Measurements from ENCODE around the gene PAGE2.
A peak's percentile ranks its signal among the peaks of the same experiment; 100 is the strongest.
"Not testable (repeated sequence)": the region's sequence is repeated elsewhere in the genome, so short reads cannot be mapped to it uniquely, and the experiment has no call there.

Gene PAGE2

GRCh38 chrX:55056820-55057674, 31.8 kb upstream of the PAGE2 start:
- TF ChIP-seq EZH2 (optimal IDR thresholded peaks at IDR 0.05; ENCODE audit: low read depth, low read length) (no peak), CTCF (IDR thresholded peaks at IDR 0.05; ENCODE audit: low read length) (no peak), EZH2phosphoT487 (IDR thresholded peaks at IDR 0.05; ENCODE audit: low read length) (no peak)
- Histone ChIP-seq H4K20me1 (ENCODE audit: insufficient read depth, low read length) (no peaks in the 10 kb centered on the region), H3K27me3 (replicated peaks; ENCODE audit: insufficient read depth, low read length) (no peaks in the 10 kb centered on the region), H3K4me3 (ENCODE audit: low read length) (no peak overlapping the region; the same call in 1 of the 2 replicates), H3K36me3 (replicated peaks; ENCODE audit: insufficient read depth, low read length) (no peaks in the 10 kb centered on the region), H3K27ac (ENCODE audit: low read length) (no peak overlapping the region), H3K9ac (ENCODE audit: low read length) (no peak overlapping the region), H2AFZ (ENCODE audit: low read length) (0 out of 2 replicates have a peak overlapping the region, but pooled peaks have one; percentile 24), H3K4me2 (ENCODE audit: low read depth, low read length) (peak overlapping the region; percentile 47), H3K9me3 (replicated peaks; ENCODE audit: insufficient read depth, low read length) (no peaks in the 10 kb centered on the region), H3K4me1 (ENCODE audit: low read length) (no peaks in the 10 kb centered on the region), H3K79me2 (ENCODE audit: low read length) (no peaks in the 10 kb centered on the region), H3K9me2 (replicated peaks; ENCODE audit: insufficient read depth, low read length) (no peaks in the 10 kb centered on the region), H3F3A (ENCODE audit: insufficient read depth, low read length) (no peaks in the 10 kb centered on the region)
- DNase-seq, result peak; percentile 28

GRCh38 chrX:55057675-55058249, 31.1 kb upstream of the PAGE2 start:
- H2AFZ ChIP-seq (ENCODE audit: low read length), result 0 out of 2 replicates have a peak overlapping the region, but pooled peaks have one; percentile 21
- H3F3A ChIP-seq (ENCODE audit: insufficient read depth, low read length), result no peaks in the 10 kb centered on the region
- no peaks in the 10 kb centered on the region for H4K20me1 ChIP-seq (ENCODE audit: insufficient read depth, low read length)
- DNase-seq, result peak; percentile 40
- no peaks in the 10 kb centered on the region for H3K79me2 ChIP-seq (ENCODE audit: low read length)
- H3K36me3 ChIP-seq (replicated peaks; ENCODE audit: insufficient read depth, low read length), result no peaks in the 10 kb centered on the region
- H3K27ac ChIP-seq (ENCODE audit: low read length), result no peak overlapping the region
- no peaks in the 10 kb centered on the region for H3K27me3 ChIP-seq (replicated peaks; ENCODE audit: insufficient read depth, low read length)
- no peak overlapping the region for H3K9ac ChIP-seq (ENCODE audit: low read length)
- H3K4me1 ChIP-seq (ENCODE audit: low read length), result no peaks in the 10 kb centered on the region
- peak overlapping the region; percentile 47 for H3K4me2 ChIP-seq (ENCODE audit: low read depth, low read length)
- H3K4me3 ChIP-seq (ENCODE audit: low read length), result no peak overlapping the region; the same call in 1 of the 2 replicates
- peak; percentile 75 for TF ChIP-seq CTCF (IDR thresholded peaks at IDR 0.05; ENCODE audit: low read length)
- no peak for TF ChIP-seq EZH2phosphoT487 (IDR thresholded peaks at IDR 0.05; ENCODE audit: low read length)
- no peak for TF ChIP-seq EZH2 (optimal IDR thresholded peaks at IDR 0.05; ENCODE audit: low read depth, low read length)
- H3K9me2 ChIP-seq (replicated peaks; ENCODE audit: insufficient read depth, low read length), result no peaks in the 10 kb centered on the region
- no peaks in the 10 kb centered on the region for H3K9me3 ChIP-seq (replicated peaks; ENCODE audit: insufficient read depth, low read length)

- H3K79me2 ChIP-seq (ENCODE audit: low read length); H3K9me3 ChIP-seq (replicated peaks; ENCODE audit: insufficient read depth, low read length); H2AFZ ChIP-seq (ENCODE audit: low read length); H3K27me3 ChIP-seq (replicated peaks; ENCODE audit: insufficient read depth, low read length); DNase-seq; H3K36me3 ChIP-seq (replicated peaks; ENCODE audit: insufficient read depth, low read length); H3K27ac ChIP-seq (ENCODE audit: low read length); H3K4me2 ChIP-seq (ENCODE audit: low read depth, low read length); H3K4me3 ChIP-seq (ENCODE audit: low read length); H3F3A ChIP-seq (ENCODE audit: insufficient read depth, low read length); H3K9ac ChIP-seq (ENCODE audit: low read length); H4K20me1 ChIP-seq (ENCODE audit: insufficient read depth, low read length); H3K4me1 ChIP-seq (ENCODE audit: low read length); H3K9me2 ChIP-seq (replicated peaks; ENCODE audit: insufficient read depth, low read length): not testable (repeated sequence)
Observed at GRCh38 chrX:55067180-55067579, 21.6 kb upstream of the PAGE2 start.

- no peak overlapping the region for H2AFZ ChIP-seq (ENCODE audit: low read length)
- no peaks in the 10 kb centered on the region for H3K27me3 ChIP-seq (replicated peaks; ENCODE audit: insufficient read depth, low read length)
- H3K4me1 ChIP-seq (ENCODE audit: low read length), result no peaks in the 10 kb centered on the region
- no peaks in the 10 kb centered on the region for H3F3A ChIP-seq (ENCODE audit: insufficient read depth, low read length)
- H3K4me3 ChIP-seq (ENCODE audit: low read length), result no peak overlapping the region
- H3K27ac ChIP-seq (ENCODE audit: low read length), result no peak overlapping the region
- H3K9me2 ChIP-seq (replicated peaks; ENCODE audit: insufficient read depth, low read length), result no peaks in the 10 kb centered on the region
- no peaks in the 10 kb centered on the region for H3K79me2 ChIP-seq (ENCODE audit: low read length)
- TF ChIP-seq CTCF (IDR thresholded peaks at IDR 0.05; ENCODE audit: low read length) (no peak), EZH2 (optimal IDR thresholded peaks at IDR 0.05; ENCODE audit: low read depth, low read length) (no peak), EZH2phosphoT487 (IDR thresholded peaks at IDR 0.05; ENCODE audit: low read length) (no peak)
- H3K4me2 ChIP-seq (ENCODE audit: low read depth, low read length), result no peak overlapping the region
- no peak for DNase-seq
- H4K20me1 ChIP-seq (ENCODE audit: insufficient read depth, low read length), result no peaks in the 10 kb centered on the region
- H3K9ac ChIP-seq (ENCODE audit: low read length), result no peak overlapping the region
- H3K9me3 ChIP-seq (replicated peaks; ENCODE audit: insufficient read depth, low read length), result no peaks in the 10 kb centered on the region
- no peaks in the 10 kb centered on the region for H3K36me3 ChIP-seq (replicated peaks; ENCODE audit: insufficient read depth, low read length)
Observed at GRCh38 chrX:55072286-55072685, 16.5 kb upstream of the PAGE2 start.
